ENCODE results near the gene EPB41L4A.
"Not testable (repeated sequence)": the region's sequence is repeated elsewhere in the genome, so short reads cannot be mapped to it uniquely, and the experiment has no call there.

EPB41L4A gene

DNA sequence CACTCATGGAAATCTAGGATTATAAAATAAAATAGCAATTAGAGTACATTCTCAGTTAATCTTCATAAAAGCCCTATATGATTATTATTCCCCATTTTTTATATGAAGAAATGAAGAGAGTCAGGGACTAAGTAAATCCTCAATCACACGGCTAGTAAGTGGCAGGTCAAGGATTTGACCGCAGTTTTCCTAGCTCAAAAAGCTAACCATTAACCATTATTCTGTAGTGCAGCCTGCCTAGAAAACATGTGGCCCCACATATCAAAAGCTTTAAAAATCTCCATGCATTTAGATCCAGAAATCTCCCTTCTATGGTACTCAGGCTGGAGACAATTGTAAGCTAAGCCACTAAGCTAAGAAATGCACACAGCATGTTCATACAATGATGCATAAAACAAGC is 21.4 kb downstream of the EPB41L4A start:
- Histone ChIP-seq H3K4me1 (peaks cover 4% of the 10 kb centered on the region), H3K9me3 (ENCODE audit: control insufficient read depth, low read length) (no peaks in the 10 kb centered on the region), H3K9ac (no peak overlapping the region), H3K79me2 (peaks cover 61% of the 10 kb centered on the region), H3K27ac (no peak overlapping the region), H3K27me3 (ENCODE audit: control insufficient read depth, insufficient read depth, low read length) (no peaks in the 10 kb centered on the region), H3K36me3 (ENCODE audit: control insufficient read depth, insufficient read depth, low read length) (no peaks in the 10 kb centered on the region), H2AFZ (no peak overlapping the region), H3K4me3 (ENCODE audit: low read depth, low read length) (no peak overlapping the region), H3K4me2 (ENCODE audit: low read length) (no peak overlapping the region)
- no peak for TF ChIP-seq CTCF (IDR thresholded peaks at IDR 0.05)

DNA sequence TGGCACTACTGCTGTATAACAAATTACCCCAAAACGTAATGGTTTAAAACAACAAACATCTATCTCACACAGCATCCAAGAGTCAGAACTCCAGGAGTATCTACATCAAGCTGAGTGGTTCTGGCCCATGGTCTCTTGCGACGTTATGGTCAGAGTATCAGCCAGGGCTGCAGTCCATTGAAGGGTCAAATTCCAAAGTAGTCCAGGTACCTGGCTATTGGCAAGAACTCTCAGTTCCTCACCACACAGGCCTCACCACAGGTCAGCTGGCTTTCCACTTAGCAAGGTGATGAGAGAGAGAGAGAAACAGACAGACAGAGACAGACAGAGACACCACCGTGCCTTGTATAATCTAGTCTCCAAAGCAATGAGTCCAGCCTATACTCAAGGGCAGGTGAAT is 22.6 kb downstream of the EPB41L4A start:
- Histone ChIP-seq H3K4me1 (peaks cover 2% of the 10 kb centered on the region), H3K27ac (no peak overlapping the region), H3K36me3 (ENCODE audit: control insufficient read depth, insufficient read depth, low read length) (no peaks in the 10 kb centered on the region), H3K9me3 (ENCODE audit: control insufficient read depth, low read length) (no peaks in the 10 kb centered on the region), H3K9ac (no peak overlapping the region), H3K4me2 (ENCODE audit: low read length) (no peak overlapping the region), H3K79me2 (peaks cover 57% of the 10 kb centered on the region), H3K27me3 (ENCODE audit: control insufficient read depth, insufficient read depth, low read length) (no peaks in the 10 kb centered on the region), H2AFZ (no peak overlapping the region), H3K4me3 (ENCODE audit: low read depth, low read length) (no peak overlapping the region)
- no peak for TF ChIP-seq CTCF (IDR thresholded peaks at IDR 0.05)

DNA sequence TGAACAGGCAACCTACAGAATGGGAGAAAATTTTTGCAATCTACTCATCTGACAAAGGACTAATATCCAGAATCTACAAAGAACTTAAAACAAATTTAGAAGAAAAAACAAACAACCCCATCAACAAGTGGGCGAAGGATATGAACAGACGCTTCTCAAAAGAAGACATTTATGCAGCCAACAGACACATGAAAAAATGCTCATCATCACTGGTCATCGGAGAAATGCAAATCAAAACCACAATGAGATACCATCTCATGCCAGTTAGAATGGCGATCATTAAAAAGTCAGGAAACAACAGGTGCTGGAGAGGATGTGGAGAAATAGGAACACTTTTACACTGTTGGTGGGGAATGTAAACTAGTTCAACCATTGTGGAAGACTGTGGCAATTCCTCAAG is 23.8 kb downstream of the EPB41L4A start:
- not testable (repeated sequence) for H3K9ac ChIP-seq; H3K4me2 ChIP-seq (ENCODE audit: low read length); H3K27me3 ChIP-seq (ENCODE audit: control insufficient read depth, insufficient read depth, low read length)

GRCh38 chr5:112390327-112390726 is 28.8 kb downstream of the EPB41L4A start:
- Histone ChIP-seq H3K9me3 (ENCODE audit: control insufficient read depth, low read length) (no peaks in the 10 kb centered on the region), H3K79me2 (peaks cover 52% of the 10 kb centered on the region), H3K27me3 (ENCODE audit: control insufficient read depth, insufficient read depth, low read length) (no peaks in the 10 kb centered on the region), H3K4me1 (peaks cover 34% of the 10 kb centered on the region), H3K36me3 (ENCODE audit: control insufficient read depth, insufficient read depth, low read length) (no peaks in the 10 kb centered on the region), H3K4me2 (ENCODE audit: low read length) (no peak overlapping the region), H3K4me3 (ENCODE audit: low read depth, low read length) (no peak overlapping the region), H3K9ac (no peak overlapping the region), H2AFZ (peak overlapping the region; percentile 58), H3K27ac (peak overlapping the region; percentile 58)
- no peak for TF ChIP-seq CTCF (IDR thresholded peaks at IDR 0.05)

More for the DNA sequence above, 23.8 kb downstream of the EPB41L4A start:
- not testable (repeated sequence) for H3K36me3 ChIP-seq (ENCODE audit: control insufficient read depth, insufficient read depth, low read length); H3K4me3 ChIP-seq (ENCODE audit: low read depth, low read length); H3K9me3 ChIP-seq (ENCODE audit: control insufficient read depth, low read length); H3K27ac ChIP-seq; H2AFZ ChIP-seq
- Histone ChIP-seq H3K4me1 (peaks cover 11% of the 10 kb centered on the region), H3K79me2 (peaks cover 55% of the 10 kb centered on the region)

DNA sequence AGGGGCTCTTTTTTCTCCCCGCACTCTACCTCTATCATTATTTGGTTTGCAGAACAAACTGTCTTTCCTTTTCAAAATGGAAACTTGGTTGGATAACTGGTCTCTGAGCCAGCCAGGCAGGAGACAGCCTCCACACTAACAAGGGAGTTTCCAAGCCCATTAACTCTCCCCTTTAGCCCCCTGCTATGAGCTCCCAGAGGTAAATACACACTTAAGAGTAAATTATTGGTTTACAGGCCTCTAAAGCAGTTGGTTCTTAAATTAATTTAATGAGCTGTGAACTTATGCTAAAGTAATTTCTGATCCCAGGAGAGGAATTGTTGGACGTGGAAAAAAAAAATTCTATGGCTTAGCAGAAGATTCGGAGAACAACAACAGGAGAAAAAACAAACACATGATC is 30.3 kb downstream of the EPB41L4A start:
- no peak for TF ChIP-seq CTCF (IDR thresholded peaks at IDR 0.05)
- peak overlapping the region; percentile 3 for H3K27ac ChIP-seq
- H2AFZ ChIP-seq = peak overlapping the region; percentile 36
- no peaks in the 10 kb centered on the region for H3K9me3 ChIP-seq (ENCODE audit: control insufficient read depth, low read length)
- H3K4me3 ChIP-seq (ENCODE audit: low read depth, low read length) = no peak overlapping the region
- no peaks in the 10 kb centered on the region for H3K36me3 ChIP-seq (ENCODE audit: control insufficient read depth, insufficient read depth, low read length)
- H3K79me2 ChIP-seq = peaks cover 62% of the 10 kb centered on the region
- no peak overlapping the region for H3K4me2 ChIP-seq (ENCODE audit: low read length)
- H3K4me1 ChIP-seq = peaks cover 44% of the 10 kb centered on the region
- no peaks in the 10 kb centered on the region for H3K27me3 ChIP-seq (ENCODE audit: control insufficient read depth, insufficient read depth, low read length)
- H3K9ac ChIP-seq = no peak overlapping the region

Data from parathyroid adenoma (tissue), 2 donors.